ENCODE data around the gene TMEM252. TPM values are rescaled to one million over a fixed set of nuclear protein-coding genes. Genes with fewer than 3 reads are reported as not detected.

TMEM252 gene
- total RNA-seq, 1 donor from 2014 or later: not detected

DNA sequence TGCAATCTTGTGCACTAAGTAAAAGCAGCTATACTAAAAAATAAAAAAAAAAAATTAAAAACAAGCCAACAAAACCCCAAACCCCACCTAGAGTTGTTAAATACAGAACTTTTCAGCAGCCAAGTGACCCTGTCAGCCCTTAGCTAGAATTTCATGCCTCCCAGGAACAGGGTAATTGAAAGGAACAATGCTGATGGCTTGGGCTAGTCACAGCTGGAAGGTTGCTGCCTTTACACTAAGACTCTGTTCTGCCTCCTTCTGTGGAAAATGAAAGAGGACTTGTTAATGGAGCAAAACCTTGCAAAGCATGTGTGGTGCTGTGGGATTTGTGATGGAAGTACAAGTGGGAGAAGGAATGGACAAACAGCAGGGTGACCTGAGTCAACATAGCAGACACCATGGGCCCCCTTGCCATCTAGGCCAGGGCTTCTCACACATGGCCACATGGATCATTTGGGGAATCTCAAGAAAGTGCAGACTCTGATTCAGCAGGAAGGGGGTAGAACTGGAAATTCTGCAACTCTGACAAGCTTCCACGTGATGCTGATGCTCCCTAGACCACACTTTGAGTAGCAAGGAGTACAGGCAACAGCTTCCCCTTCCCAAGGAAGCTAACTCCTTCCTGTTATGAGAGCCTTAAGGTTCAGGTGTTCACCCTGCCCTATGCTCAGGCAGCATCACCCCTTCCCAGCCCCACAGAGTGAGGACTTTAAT, 14.9 kb upstream of the TMEM252 start:
- Mint-ChIP-seq H3K9me3 (no peaks in the 10 kb centered on the region), H3K27ac (no peak overlapping the region), H3K36me3 (ENCODE audit: low read depth) (no peaks in the 10 kb centered on the region), H3K4me3 (ENCODE audit: low read depth) (no peak overlapping the region), H3K27me3 (ENCODE audit: low read depth) (peaks cover 24% of the 10 kb centered on the region), H3K4me1 (ENCODE audit: low read depth) (peaks cover 3% of the 10 kb centered on the region)
- intact Hi-C loops (cut with micrococcal nuclease): no loop called here
- DNase-seq (ENCODE audit: low spot score): no peak

DNA sequence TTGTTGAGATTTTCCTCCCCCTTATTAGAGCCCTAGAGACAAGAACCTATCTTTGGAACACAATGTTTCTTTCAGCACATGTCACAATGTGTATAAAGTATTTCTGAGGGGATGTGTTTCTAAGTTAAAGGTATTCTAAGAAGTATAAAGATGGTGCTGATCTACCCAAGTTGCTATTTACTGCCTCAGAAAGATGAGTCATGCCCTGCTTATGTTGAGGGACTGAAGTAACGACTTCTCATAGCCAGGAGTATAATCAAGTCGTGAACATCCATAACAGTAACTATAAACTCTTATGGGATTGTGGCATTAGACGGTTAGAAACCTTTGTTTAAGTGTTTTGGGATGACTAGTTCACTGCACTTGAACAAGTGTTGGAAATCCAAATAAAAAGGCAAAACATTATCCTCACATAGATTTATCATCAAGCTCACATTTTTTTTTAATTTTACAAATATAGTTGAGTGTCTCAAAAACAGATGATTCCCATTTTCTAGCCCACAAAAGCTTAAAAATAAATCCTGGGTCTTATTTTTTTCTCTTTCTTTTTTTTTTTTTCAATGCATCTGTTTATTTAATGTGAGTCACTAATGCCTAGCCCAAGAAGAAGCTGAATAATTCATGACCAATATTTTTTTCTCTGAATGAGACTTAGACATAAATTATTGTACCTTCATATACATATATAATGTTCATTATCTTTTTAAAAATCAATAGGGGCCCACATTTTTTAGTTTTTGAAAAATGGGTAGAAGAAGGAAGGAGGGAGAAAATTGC, 12.2 kb upstream of the TMEM252 start:
- Mint-ChIP-seq H3K9me3 (no peaks in the 10 kb centered on the region), H3K36me3 (ENCODE audit: low read depth) (no peaks in the 10 kb centered on the region), H3K27ac (no peak overlapping the region), H3K4me3 (ENCODE audit: low read depth) (no peak overlapping the region), H3K27me3 (ENCODE audit: low read depth) (peaks cover 28% of the 10 kb centered on the region), H3K4me1 (ENCODE audit: low read depth) (no peaks in the 10 kb centered on the region)
- intact Hi-C loops (cut with micrococcal nuclease): no loop called here
- DNase-seq (ENCODE audit: low spot score): no peak

GRCh38 chr9:68551191-68551590, 10.5 kb upstream of the TMEM252 start:
- Mint-ChIP-seq H3K4me3 (ENCODE audit: low read depth) (no peak overlapping the region), H3K9me3 (no peaks in the 10 kb centered on the region), H3K4me1 (ENCODE audit: low read depth) (peaks cover 7% of the 10 kb centered on the region), H3K36me3 (ENCODE audit: low read depth) (no peaks in the 10 kb centered on the region), H3K27ac (no peak overlapping the region), H3K27me3 (ENCODE audit: low read depth) (peaks cover 22% of the 10 kb centered on the region)
- DNase-seq (ENCODE audit: low spot score): no peak
- intact Hi-C loops (cut with micrococcal nuclease): no loop called here

DNA sequence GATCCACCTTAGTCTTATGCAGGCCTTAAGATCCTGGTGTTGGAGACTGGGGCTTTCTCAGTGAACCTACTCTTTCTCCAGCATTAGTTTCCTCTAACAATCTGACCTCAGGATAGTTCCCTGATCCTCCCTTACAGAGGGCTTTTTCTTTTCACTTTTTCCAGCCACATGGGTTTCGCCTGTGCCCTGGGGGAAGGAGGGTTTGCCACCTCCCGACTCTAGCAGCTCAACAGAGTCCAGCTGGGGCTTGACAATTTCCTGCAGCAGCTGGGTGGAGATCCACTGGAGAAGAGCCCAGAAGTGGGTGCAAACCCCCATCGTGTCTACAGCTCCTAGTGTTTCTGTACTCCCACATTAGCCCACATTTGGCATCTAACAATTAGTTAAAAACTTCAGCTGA, 7.6 kb upstream of the TMEM252 start:
- Mint-ChIP-seq H3K4me1 (ENCODE audit: low read depth) (peaks cover 7% of the 10 kb centered on the region), H3K9me3 (no peaks in the 10 kb centered on the region), H3K36me3 (ENCODE audit: low read depth) (no peaks in the 10 kb centered on the region), H3K27ac (no peak overlapping the region), H3K27me3 (ENCODE audit: low read depth) (peaks cover 27% of the 10 kb centered on the region), H3K4me3 (ENCODE audit: low read depth) (no peak overlapping the region)
- DNase-seq (ENCODE audit: low spot score): no peak
- intact Hi-C loops (cut with micrococcal nuclease): no loop called here

DNA sequence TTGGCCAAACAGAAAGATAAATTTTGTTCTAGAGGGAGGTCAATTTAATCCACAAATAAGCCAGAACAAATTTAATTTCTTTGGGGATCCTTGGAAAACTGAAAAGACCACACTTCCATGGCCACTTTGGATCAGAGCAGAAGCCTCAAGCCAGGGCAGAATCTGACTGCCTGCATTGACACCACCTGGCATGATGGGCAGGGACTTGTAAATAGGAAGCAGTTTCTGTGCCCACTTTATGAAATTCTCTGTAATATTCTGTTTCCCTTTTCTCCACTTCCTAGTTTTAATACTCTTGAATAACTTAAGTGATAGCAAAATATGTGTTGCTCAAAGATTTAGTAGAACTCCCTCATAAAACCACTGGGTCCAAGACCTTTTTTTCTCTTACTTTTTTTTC, 6.7 kb upstream of the TMEM252 start:
- H3K4me1 Mint-ChIP-seq (ENCODE audit: low read depth): peaks cover 7% of the 10 kb centered on the region
- intact Hi-C loops (cut with micrococcal nuclease): no loop called here
- no peaks in the 10 kb centered on the region for H3K36me3 Mint-ChIP-seq (ENCODE audit: low read depth)
- no peaks in the 10 kb centered on the region for H3K9me3 Mint-ChIP-seq
- DNase-seq (ENCODE audit: low spot score): no peak
- H3K27ac Mint-ChIP-seq: no peak overlapping the region
- no peak overlapping the region for H3K4me3 Mint-ChIP-seq (ENCODE audit: low read depth)
- H3K27me3 Mint-ChIP-seq (ENCODE audit: low read depth): peaks cover 24% of the 10 kb centered on the region

GRCh38 chr9:68546596-68547390, 6.1 kb upstream of the TMEM252 start:
- no peak overlapping the region for H3K27ac Mint-ChIP-seq
- H3K36me3 Mint-ChIP-seq (ENCODE audit: low read depth): no peaks in the 10 kb centered on the region
- no peak for DNase-seq (ENCODE audit: low spot score)
- no peaks in the 10 kb centered on the region for H3K9me3 Mint-ChIP-seq
- peaks cover 21% of the 10 kb centered on the region for H3K27me3 Mint-ChIP-seq (ENCODE audit: low read depth)
- intact Hi-C loops (cut with micrococcal nuclease): no loop called here
- no peak overlapping the region for H3K4me3 Mint-ChIP-seq (ENCODE audit: low read depth)
- peaks cover 7% of the 10 kb centered on the region for H3K4me1 Mint-ChIP-seq (ENCODE audit: low read depth)

DNA sequence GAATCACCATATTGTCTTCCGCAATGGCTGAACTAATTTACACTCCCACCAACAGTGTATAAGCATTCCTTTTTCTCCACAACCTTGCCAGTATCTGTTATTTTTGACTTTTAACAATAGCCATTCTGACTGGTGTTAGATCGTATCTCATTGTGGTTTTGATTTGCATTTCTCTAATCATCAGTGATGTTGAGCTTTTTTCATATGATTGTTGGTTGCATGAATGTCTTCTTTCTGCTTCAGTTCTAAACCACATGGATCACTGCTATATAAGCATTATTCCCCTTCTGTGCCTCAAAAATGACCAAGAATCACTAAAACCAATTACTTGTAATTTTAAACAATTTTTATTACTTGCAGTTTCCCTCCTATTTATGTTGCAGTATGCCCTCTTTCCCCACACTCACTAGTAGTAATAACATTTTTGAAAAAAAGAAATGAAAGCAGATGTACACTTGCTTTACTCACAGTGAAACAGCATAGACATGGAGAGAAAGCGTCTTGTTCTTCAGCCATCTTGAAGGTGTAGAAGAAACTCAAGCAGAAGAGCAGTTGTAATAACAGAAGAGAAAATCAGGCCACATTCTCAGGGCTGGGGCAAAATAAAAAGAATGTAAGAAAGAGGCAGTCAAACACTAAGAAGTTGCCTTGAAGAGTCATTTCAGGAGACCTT, 4.5 kb upstream of the TMEM252 start:
- Mint-ChIP-seq H3K4me3 (ENCODE audit: low read depth) (no peak overlapping the region), H3K4me1 (ENCODE audit: low read depth) (peaks cover 7% of the 10 kb centered on the region), H3K9me3 (no peaks in the 10 kb centered on the region), H3K27ac (no peak overlapping the region), H3K27me3 (ENCODE audit: low read depth) (peaks cover 24% of the 10 kb centered on the region), H3K36me3 (ENCODE audit: low read depth) (no peaks in the 10 kb centered on the region)
- intact Hi-C loops (cut with micrococcal nuclease): no loop called here
- no peak for DNase-seq (ENCODE audit: low spot score)

- no peaks in the 10 kb centered on the region for H3K36me3 Mint-ChIP-seq (ENCODE audit: low read depth)
- H3K27me3 Mint-ChIP-seq (ENCODE audit: low read depth): peaks cover 28% of the 10 kb centered on the region
- no peak overlapping the region for H3K4me3 Mint-ChIP-seq (ENCODE audit: low read depth)
- H3K27ac Mint-ChIP-seq: no peak overlapping the region
- DNase-seq (ENCODE audit: low spot score): no peak
- H3K4me1 Mint-ChIP-seq (ENCODE audit: low read depth): peaks cover 3% of the 10 kb centered on the region
- no peaks in the 10 kb centered on the region for H3K9me3 Mint-ChIP-seq
- intact Hi-C loops (cut with micrococcal nuclease): no loop called here
These were observed 885 bp upstream of the TMEM252 start for GRCh38 chr9:68541568-68541967.

GRCh38 chr9:68538200-68538599, 2.5 kb downstream of the TMEM252 start:
- no peak overlapping the region for H3K27ac Mint-ChIP-seq
- no peak overlapping the region for H3K4me3 Mint-ChIP-seq (ENCODE audit: low read depth)
- no peaks in the 10 kb centered on the region for H3K9me3 Mint-ChIP-seq
- intact Hi-C loops (cut with micrococcal nuclease): no loop called here
- no peaks in the 10 kb centered on the region for H3K36me3 Mint-ChIP-seq (ENCODE audit: low read depth)
- DNase-seq (ENCODE audit: low spot score): no peak
- H3K27me3 Mint-ChIP-seq (ENCODE audit: low read depth): peaks cover 16% of the 10 kb centered on the region
- H3K4me1 Mint-ChIP-seq (ENCODE audit: low read depth): no peaks in the 10 kb centered on the region

- Mint-ChIP-seq H3K4me3 (ENCODE audit: low read depth) (no peak overlapping the region), H3K27ac (no peak overlapping the region), H3K36me3 (ENCODE audit: low read depth) (no peaks in the 10 kb centered on the region), H3K4me1 (ENCODE audit: low read depth) (no peaks in the 10 kb centered on the region), H3K27me3 (ENCODE audit: low read depth) (peaks cover 16% of the 10 kb centered on the region), H3K9me3 (no peaks in the 10 kb centered on the region)
- DNase-seq (ENCODE audit: low spot score): no peak
- intact Hi-C loops (cut with micrococcal nuclease): no loop called here
These were observed 3.1 kb downstream of the TMEM252 start for GRCh38 chr9:68537616-68537880.

GRCh38 chr9:68536876-68537615, 3.6 kb downstream of the TMEM252 start:
- H3K27me3 Mint-ChIP-seq (ENCODE audit: low read depth): peaks cover 14% of the 10 kb centered on the region
- intact Hi-C loops (cut with micrococcal nuclease): no loop called here
- no peak for DNase-seq (ENCODE audit: low spot score)
- no peaks in the 10 kb centered on the region for H3K4me1 Mint-ChIP-seq (ENCODE audit: low read depth)
- H3K9me3 Mint-ChIP-seq: no peaks in the 10 kb centered on the region
- H3K36me3 Mint-ChIP-seq (ENCODE audit: low read depth): no peaks in the 10 kb centered on the region
- no peak overlapping the region for H3K4me3 Mint-ChIP-seq (ENCODE audit: low read depth)
- no peak overlapping the region for H3K27ac Mint-ChIP-seq

DNA sequence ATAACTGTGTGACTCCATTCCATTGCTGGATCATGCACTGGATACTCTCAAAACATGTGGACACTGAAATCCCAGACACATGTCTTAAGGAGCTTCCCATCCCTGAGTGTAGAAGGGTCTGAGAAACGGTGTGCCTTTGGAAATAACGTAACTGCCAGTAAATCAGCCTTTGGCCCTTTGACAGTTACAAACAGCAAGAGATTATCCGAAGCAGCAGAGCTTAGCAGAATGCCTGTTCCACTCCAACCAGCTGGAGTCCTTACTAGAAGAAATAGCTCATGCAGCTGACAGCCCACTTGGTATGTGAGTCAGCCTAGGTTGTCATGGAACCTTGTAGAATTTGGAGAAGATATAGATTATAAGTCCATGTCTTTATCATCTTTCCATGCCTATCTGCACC, 7.0 kb downstream of the TMEM252 start:
- Mint-ChIP-seq H3K4me3 (ENCODE audit: low read depth) (no peak overlapping the region), H3K36me3 (ENCODE audit: low read depth) (no peaks in the 10 kb centered on the region), H3K9me3 (no peaks in the 10 kb centered on the region), H3K4me1 (ENCODE audit: low read depth) (no peaks in the 10 kb centered on the region), H3K27ac (no peak overlapping the region), H3K27me3 (ENCODE audit: low read depth) (peaks cover 4% of the 10 kb centered on the region)
- DNase-seq (ENCODE audit: low spot score): no peak
- intact Hi-C loops (cut with micrococcal nuclease): no loop called here

All from activated T-helper 2 cell treated with anti-CD3 and anti-CD28 coated beads, Interferon-gamma antibody, Interleukin-2, Interleukin-4, amounts not matched to agents 10 μg/mL and 5 μg/mL and 100 μg/mL, durations not matched to agents 14 hours and 24 hours and 36 hours (primary cell).